Common myeloid progenitor, CD34-positive (primary cell): Measurements from ENCODE around the gene PCGF1.

Experiments used
- CTCF ChIA-PET: fragments of 350-600 bp; sonication (Branson Sonifier 250); formaldehyde crosslinking; loops from one replicate; lab custom pipeline; 2021; ENCODE audit warnings: antibody characterized with exemption; lab: Charles Lee
- POLR2A ChIA-PET: fragments of 350-600 bp; sonication (Branson Sonifier 250); formaldehyde crosslinking; loops from one replicate; lab custom pipeline; 2021; ENCODE audit warnings: antibody characterized with exemption; lab: Charles Lee
- DNase-seq, 3 donors: peaks; one replicate each; pipeline versions ENCODE4 v3.0.0 to v3.0.0-alpha.2; 2013
- H3K27ac ChIP-seq, 2 experiments: 1 replicate in 1 of 2; 2 replicates in 1 of 2; pipeline ENCODE4 v1.7.0; 2013; ENCODE audit warnings: inconsistent platforms in 2 of 2, low read length in 2 of 2, mild to moderate bottlenecking in 2 of 2, low read depth in 1 of 2, moderate library complexity in 1 of 2; ENCODE audit not compliant: severe bottlenecking in 2 of 2, insufficient read depth in 1 of 2, poor library complexity in 1 of 2
- H3K27me3 ChIP-seq, 5 experiments: replicated peaks in 2 of 5; 1 replicate in 3 of 5; 2 replicates in 2 of 5; pipeline versions ENCODE4 v1.6.1 to v1.7.0; 2013; ENCODE audit warnings: low read length in 4 of 5, mild to moderate bottlenecking in 2 of 5, moderate library complexity in 2 of 5, inconsistent platforms in 1 of 5; ENCODE audit not compliant: insufficient read depth in 5 of 5, control insufficient read depth in 4 of 5
- H3K36me3 ChIP-seq, 4 experiments: 1 replicate in 2 of 4; 2 replicates in 2 of 4; pipeline versions ENCODE4 v1.6.1 to v1.7.0; 2013; ENCODE audit warnings: low read length in 3 of 4, control low read depth in 1 of 4, mild to moderate bottlenecking in 1 of 4; ENCODE audit not compliant: control insufficient read depth in 4 of 4, insufficient read depth in 4 of 4
- H3K4me1 ChIP-seq, 4 experiments: 1 replicate in 3 of 4; 2 replicates in 1 of 4; pipeline versions ENCODE4 v1.6.1 to v1.7.1; 2013; ENCODE audit warnings: low read length in 3 of 4, mild to moderate bottlenecking in 3 of 4, control low read depth in 1 of 4, inconsistent platforms in 1 of 4, moderate library complexity in 1 of 4; ENCODE audit not compliant: control insufficient read depth in 4 of 4, insufficient read depth in 4 of 4; ENCODE audit errors: control extremely low read depth in 1 of 4
- H3K4me3 ChIP-seq, 7 experiments: 1 replicate in 4 of 7; 2 replicates in 3 of 7; pipeline versions ENCODE4 v1.5.1 to v1.7.0; 2013; ENCODE audit warnings: mild to moderate bottlenecking in 7 of 7, low read length in 6 of 7, moderate library complexity in 6 of 7, inconsistent platforms in 2 of 7, low read depth in 2 of 7, control low read depth in 1 of 7; ENCODE audit not compliant: insufficient read depth in 4 of 7, control insufficient read depth in 1 of 7; ENCODE audit errors: extremely low read depth in 1 of 7
- H3K9me3 ChIP-seq, 5 experiments: 1 replicate in 4 of 5; 2 replicates in 1 of 5; pipeline versions ENCODE4 v1.6.1 to v1.7.1; 2013; ENCODE audit warnings: low read length in 4 of 5, mild to moderate bottlenecking in 2 of 5, inconsistent platforms in 1 of 5, low read depth in 1 of 5, moderate library complexity in 1 of 5; ENCODE audit not compliant: control insufficient read depth in 4 of 5, insufficient read depth in 2 of 5; ENCODE audit errors: control extremely low read depth in 1 of 5
- WGBS: methylation state at CpG from one replicate; pipeline ENCODE4 v1.1.5; 2013; ENCODE audit not compliant: insufficient coverage; 5-methylcytosine and 5-hydroxymethylcytosine counted together

PCGF1 gene

GRCh38 chr2:74548900-74549826 is 41.7 kb upstream of the PCGF1 start:
- peak in 1 of 3 donors; percentile 37 for DNase-seq
- H3K4me3 ChIP-seq, result peak overlapping the region; percentile 67 to 89 (median 76)
- H3K27ac ChIP-seq, result peak overlapping the region in 1 of 2 experiments; percentile 59
- H3K9me3 ChIP-seq, result no peaks in the 10 kb centered on the region
- peaks cover 6 to 57% (median 41%) of the 10 kb centered on the region in 4 experiments for H3K4me1 ChIP-seq
- H3K36me3 ChIP-seq, result peaks cover 0 to 3% (median 0%) of the 10 kb centered on the region in 4 experiments
- ChIA-PET CTCF (interaction anchor here (0.9 to 3.4 kb wide), 9 partner anchors 10 to 66 kb away, joined by 3 to 22 read pairs (median 3); partner anchors contain the start of genes CCDC142 and TTC31), POLR2A (no interaction called here)
- under 1% methylated on average over 82 of the region's 85 CpGs for WGBS
- no peaks in the 10 kb centered on the region for H3K27me3 ChIP-seq

- no peak for DNase-seq
- Histone ChIP-seq H3K9me3 (no peaks in the 10 kb centered on the region), H3K4me3 (peak overlapping the region; percentile 67 to 89 (median 76)), H3K4me1 (peaks cover 6 to 49% (median 35%) of the 10 kb centered on the region in 4 experiments), H3K27me3 (no peaks in the 10 kb centered on the region), H3K36me3 (peaks cover 0 to 3% (median 0%) of the 10 kb centered on the region in 4 experiments), H3K27ac (peak overlapping the region in 1 of 2 experiments; percentile 59)
- ChIA-PET CTCF (interaction anchor here (0.9 to 1.7 kb wide), 8 partner anchors 10 to 73 kb away, joined by 3 to 5 read pairs (median 3); partner anchors contain the start of genes CCDC142 and TTC31), POLR2A (no interaction called here)
- WGBS, result 32% methylated on average over 26 of the region's 26 CpGs
Observed at GRCh38 chr2:74548285-74548899, 40.9 kb upstream of the PCGF1 start.

GRCh38 chr2:74546004-74546403 is 38.5 kb upstream of the PCGF1 start:
- Histone ChIP-seq H3K4me3 (no peak overlapping the region), H3K27me3 (no peaks in the 10 kb centered on the region), H3K9me3 (no peaks in the 10 kb centered on the region), H3K4me1 (peaks cover 6 to 39% (median 22%) of the 10 kb centered on the region in 4 experiments), H3K27ac (no peak overlapping the region), H3K36me3 (no peaks in the 10 kb centered on the region)
- WGBS, result 97% methylated on average over 3 of the region's 3 CpGs
- ChIA-PET POLR2A (no interaction called here), CTCF (interaction anchor here (1.1 to 5.1 kb wide), 5 partner anchors 12 to 63 kb away, joined by 4 to 50 read pairs (median 6); partner anchors contain the start of genes CCDC142 and TTC31)
- DNase-seq, result no peak

- Histone ChIP-seq H3K4me3 (no peak overlapping the region), H3K27ac (no peak overlapping the region), H3K27me3 (no peaks in the 10 kb centered on the region), H3K9me3 (no peaks in the 10 kb centered on the region), H3K36me3 (no peaks in the 10 kb centered on the region), H3K4me1 (peaks cover 6 to 34% (median 19%) of the 10 kb centered on the region in 4 experiments)
- ChIA-PET POLR2A (no interaction called here), CTCF (interaction anchor here (0.8 to 5.1 kb wide), 9 partner anchors 10 to 62 kb away, joined by 3 to 50 read pairs (median 3); partner anchors contain the start of genes CCDC142 and TTC31)
- no peak for DNase-seq
- 90% methylated on average over 3 of the region's 3 CpGs for WGBS
Observed at GRCh38 chr2:74544634-74545033, 37.1 kb upstream of the PCGF1 start.

GRCh38 chr2:74542978-74543377 is 35.5 kb upstream of the PCGF1 start:
- Histone ChIP-seq H3K27ac (no peak overlapping the region), H3K4me3 (no peak overlapping the region), H3K36me3 (no peaks in the 10 kb centered on the region), H3K27me3 (no peaks in the 10 kb centered on the region), H3K4me1 (peaks cover 18 to 35% (median 22%) of the 10 kb centered on the region in 4 experiments), H3K9me3 (no peaks in the 10 kb centered on the region)
- POLR2A ChIA-PET, result no interaction called here
- CTCF ChIA-PET, result interaction anchor here (0.6 to 5.1 kb wide), 5 partner anchors 8 to 45 kb away, joined by 3 to 50 read pairs (median 4); no protein-coding TSS in a partner anchor
- 86% methylated on average over 1 of the region's 1 CpG for WGBS
- no peak for DNase-seq

GRCh38 chr2:74540291-74540690 is 32.8 kb upstream of the PCGF1 start:
- no peaks in the 10 kb centered on the region for H3K9me3 ChIP-seq
- no peaks in the 10 kb centered on the region for H3K27me3 ChIP-seq
- 100% methylated on average over 5 of the region's 5 CpGs for WGBS
- H3K27ac ChIP-seq, result no peak overlapping the region
- POLR2A ChIA-PET, result no interaction called here
- no peak overlapping the region for H3K4me3 ChIP-seq
- no peak for DNase-seq
- peaks cover 19 to 46% (median 24%) of the 10 kb centered on the region in 4 experiments for H3K4me1 ChIP-seq
- H3K36me3 ChIP-seq, result peaks cover 0 to 3% (median 0%) of the 10 kb centered on the region in 4 experiments
- CTCF ChIA-PET, result interaction anchor here (1.0 to 13.7 kb wide), 6 partner anchors 10 to 46 kb away, joined by 3 to 210 read pairs (median 5); no protein-coding TSS in a partner anchor
